Measurements from ENCODE around the gene THSD4.

THSD4 gene

GRCh38 chr15:71788646-71789579 lies 673.6 kb downstream of the THSD4 start:
- H3K27ac ChIP-seq (replicated peaks) = no peak overlapping the region
- no peak for DNase-seq (ENCODE audit: low read depth in 1 of 2, low spot score in 1 of 2)
- H3K27me3 ChIP-seq (ENCODE audit: insufficient read depth, poor library complexity, severe bottlenecking) = no peaks in the 10 kb centered on the region
- no peak for TF ChIP-seq CTCF (IDR thresholded peaks at IDR 0.05; ENCODE audit: insufficient read depth, low read length)
- no peak overlapping the region for H3K4me3 ChIP-seq (replicated peaks; ENCODE audit: insufficient read depth, low read length)

GRCh38 chr15:71789616-71790015 lies 674.3 kb downstream of the THSD4 start:
- TF ChIP-seq POLR2AphosphoS5 (IDR thresholded peaks at IDR 0.05; ENCODE audit: low read depth) (no peak), GABPA (IDR thresholded peaks at IDR 0.05; ENCODE audit: low read depth) (no peak), SPI1 (IDR thresholded peaks at IDR 0.05; ENCODE audit: borderline replicate concordance, low read depth) (no peak), REST (IDR thresholded peaks at IDR 0.05; ENCODE audit: insufficient replicate concordance, low read depth) (no peak), CTCF (IDR thresholded peaks at IDR 0.05; ENCODE audit: insufficient read depth, low read length) (no peak)
- Histone ChIP-seq H3K27ac (replicated peaks) (no peak overlapping the region), H3K4me3 (replicated peaks; ENCODE audit: insufficient read depth, low read length) (no peak overlapping the region), H3K27me3 (ENCODE audit: insufficient read depth, poor library complexity, severe bottlenecking) (no peaks in the 10 kb centered on the region)
- no peak for DNase-seq (ENCODE audit: low read depth in 1 of 2, low spot score in 1 of 2)

- Histone ChIP-seq H3K27me3 (ENCODE audit: insufficient read depth, poor library complexity, severe bottlenecking) (no peaks in the 10 kb centered on the region), H3K4me3 (replicated peaks; ENCODE audit: insufficient read depth, low read length) (no peak overlapping the region), H3K27ac (replicated peaks) (no peak overlapping the region)
- no peak for TF ChIP-seq CTCF (IDR thresholded peaks at IDR 0.05; ENCODE audit: insufficient read depth, low read length)
- no peak for TF ChIP-seq GABPA (IDR thresholded peaks at IDR 0.05; ENCODE audit: low read depth)
- no peak for TF ChIP-seq SPI1 (IDR thresholded peaks at IDR 0.05; ENCODE audit: borderline replicate concordance, low read depth)
- no peak for TF ChIP-seq POLR2AphosphoS5 (IDR thresholded peaks at IDR 0.05; ENCODE audit: low read depth)
- DNase-seq (ENCODE audit: low read depth in 1 of 2, low spot score in 1 of 2) = no peak
Observed at GRCh38 chr15:71790081-71790480, 674.8 kb downstream of the THSD4 start.

- Histone ChIP-seq H3K27ac (replicated peaks) (no peak overlapping the region), H3K4me3 (replicated peaks; ENCODE audit: insufficient read depth, low read length) (no peak overlapping the region), H3K27me3 (ENCODE audit: insufficient read depth, poor library complexity, severe bottlenecking) (no peaks in the 10 kb centered on the region)
- TF ChIP-seq REST (IDR thresholded peaks at IDR 0.05; ENCODE audit: insufficient replicate concordance, low read depth) (no peak), GABPA (IDR thresholded peaks at IDR 0.05; ENCODE audit: low read depth) (no peak), SPI1 (IDR thresholded peaks at IDR 0.05; ENCODE audit: borderline replicate concordance, low read depth) (no peak), POLR2AphosphoS5 (IDR thresholded peaks at IDR 0.05; ENCODE audit: low read depth) (no peak), CTCF (IDR thresholded peaks at IDR 0.05; ENCODE audit: insufficient read depth, low read length) (no peak)
- no peak for DNase-seq (ENCODE audit: low read depth in 1 of 2, low spot score in 1 of 2)
Observed at GRCh38 chr15:71791975-71792374, 676.7 kb downstream of the THSD4 start.

All from HL-60 (cell line).